Ecto neural progenitor cell (in vitro differentiated cells): Measurements from ENCODE around the gene HSPA1A.
"Not testable (repeated sequence)": the region's sequence is repeated elsewhere in the genome, so short reads cannot be mapped to it uniquely, and the experiment has no call there.

ENCODE experiments used
- DNase-seq: peaks from one replicate; pipeline ENCODE4 v3.0.0-alpha.2; 2018; ENCODE audit warnings: low spot score

The HSPA1A gene

DNA sequence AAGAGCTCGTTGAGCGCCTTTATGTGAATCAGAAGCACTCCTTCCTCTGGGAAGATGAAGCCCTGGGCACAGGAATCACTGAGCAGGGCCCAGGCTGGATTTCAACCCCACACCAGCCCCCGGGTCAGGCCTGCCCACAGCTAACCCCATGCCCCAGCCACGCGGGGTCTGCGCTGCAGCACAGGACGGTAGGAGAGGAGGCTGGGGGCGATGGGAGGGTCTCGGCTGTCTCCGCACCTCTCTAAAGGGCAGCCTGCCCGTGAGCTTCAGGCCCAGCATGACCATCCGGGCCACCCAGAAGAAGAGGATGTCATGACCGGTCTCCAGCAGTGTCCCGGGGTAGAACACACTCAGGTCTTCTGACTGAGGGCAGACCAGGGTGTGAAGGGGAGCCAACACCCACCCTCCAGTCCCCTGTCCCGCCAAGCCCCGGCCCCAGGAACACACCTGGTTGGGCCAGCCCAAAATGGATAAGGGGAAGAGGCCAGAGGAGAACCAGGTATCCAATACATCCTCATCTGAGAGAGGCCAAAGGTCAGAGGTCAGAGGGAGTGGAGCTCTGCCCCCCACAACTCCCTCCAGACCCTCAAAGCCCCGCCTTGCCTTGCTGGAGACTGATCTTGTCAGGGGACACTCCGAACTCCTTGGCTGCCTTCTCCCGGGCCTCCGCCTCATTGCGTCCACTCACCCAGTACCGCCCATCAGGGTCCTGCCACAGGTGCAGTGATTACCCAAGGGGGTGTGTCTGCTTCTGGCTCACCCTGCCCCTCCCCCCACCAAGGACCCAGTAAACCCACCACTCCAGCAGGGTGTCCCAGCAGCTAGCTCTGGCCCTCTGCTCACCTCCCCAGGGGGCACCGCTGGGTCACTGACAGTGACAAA lies 33.9 kb upstream of the HSPA1A start:
- no peak for DNase-seq

DNA sequence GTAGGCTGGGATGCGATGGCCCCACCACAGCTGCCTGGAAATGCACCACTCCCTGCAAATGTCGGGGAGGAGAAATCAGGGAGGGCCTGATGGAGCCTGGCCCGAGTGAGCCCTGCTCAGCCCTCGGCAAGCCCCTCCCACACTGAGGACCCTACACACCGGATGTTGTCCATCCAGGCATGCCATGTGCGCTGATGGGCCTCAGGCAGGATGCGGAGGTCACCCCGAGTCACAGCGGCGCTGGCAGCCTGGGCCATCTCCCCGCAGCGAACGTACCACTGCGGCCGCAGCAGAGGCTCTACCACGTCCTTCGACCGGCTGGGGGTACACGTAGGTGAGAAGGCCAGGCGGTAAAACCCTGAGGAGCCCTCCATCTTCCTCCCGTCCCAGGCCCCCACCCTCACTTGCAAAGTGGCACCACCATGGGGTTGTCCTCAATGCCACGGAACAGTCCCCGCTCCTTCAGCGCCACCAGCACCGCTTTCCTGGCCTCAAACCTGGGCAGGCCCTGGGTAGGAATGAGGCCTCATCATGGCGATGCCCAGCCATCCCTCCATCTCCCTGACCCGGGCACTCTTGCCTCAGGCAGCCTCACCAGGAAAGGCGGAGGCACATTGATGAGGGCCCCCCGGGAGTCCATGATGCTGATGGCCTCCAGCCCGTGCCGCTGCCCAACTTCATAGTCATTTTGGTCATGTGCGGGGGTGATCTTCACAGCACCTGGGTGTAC lies 33.1 kb upstream of the HSPA1A start:
- DNase-seq, result no peak

DNA sequence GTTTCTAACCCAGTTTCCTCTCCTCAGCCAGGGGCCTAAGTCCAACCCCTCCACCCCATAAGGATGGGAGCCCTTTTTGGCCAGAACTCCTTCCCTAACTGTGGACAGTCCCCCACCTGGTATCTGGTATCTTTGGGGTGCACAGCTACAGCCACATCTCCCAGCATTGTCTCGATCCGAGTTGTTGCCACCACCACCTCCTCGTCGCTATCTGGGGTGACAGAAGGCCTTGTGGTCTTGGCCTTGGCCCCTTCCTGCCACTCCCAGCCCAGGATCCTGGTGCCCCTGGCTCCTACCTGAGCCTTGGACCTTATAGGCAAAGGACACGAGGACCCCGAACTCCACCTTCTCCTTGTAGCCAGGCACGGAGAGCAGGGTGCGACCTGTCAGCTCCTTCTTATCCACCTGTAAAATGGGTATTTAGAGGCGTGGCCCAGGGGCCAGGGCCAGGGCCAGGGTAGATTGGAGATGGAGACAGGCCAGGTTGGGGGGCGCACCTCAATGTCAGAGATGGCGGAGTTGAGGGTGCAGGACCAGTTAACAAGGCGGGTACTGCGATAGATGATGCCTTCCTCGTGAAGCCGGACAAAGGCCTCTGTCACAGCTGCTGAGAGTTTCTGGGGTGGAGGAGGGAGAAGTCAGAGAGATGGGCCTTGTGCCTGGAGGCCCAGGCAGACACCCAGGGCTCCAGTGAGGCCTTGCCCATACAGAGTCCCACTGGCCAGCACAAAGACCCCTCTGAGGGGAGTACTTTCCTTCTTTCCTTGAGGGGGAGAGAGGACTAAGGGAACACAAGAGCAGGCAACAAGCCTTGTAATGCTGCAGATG lies 31.0 kb upstream of the HSPA1A start:
- no peak for DNase-seq

DNA sequence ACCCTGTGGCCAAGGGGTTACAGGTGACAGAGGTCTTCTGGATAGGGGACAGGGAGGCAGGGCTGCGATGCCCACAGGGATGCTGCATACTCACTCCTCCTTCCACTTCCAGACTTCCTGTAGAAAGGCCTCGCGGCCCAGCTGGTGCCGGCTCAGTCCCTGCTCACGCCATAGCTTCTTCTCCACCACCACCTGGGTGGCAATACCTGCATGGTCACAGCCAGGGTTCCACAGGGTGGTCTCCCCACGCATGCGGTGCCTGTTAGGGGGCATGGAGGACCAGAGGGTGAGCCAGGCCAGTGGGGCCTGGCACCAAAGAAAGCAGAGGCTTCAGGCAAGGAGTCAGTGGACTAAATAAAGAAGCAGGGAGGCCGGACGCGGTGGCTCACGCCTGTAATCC lies 29.9 kb upstream of the HSPA1A start:
- DNase-seq, result no peak

DNA sequence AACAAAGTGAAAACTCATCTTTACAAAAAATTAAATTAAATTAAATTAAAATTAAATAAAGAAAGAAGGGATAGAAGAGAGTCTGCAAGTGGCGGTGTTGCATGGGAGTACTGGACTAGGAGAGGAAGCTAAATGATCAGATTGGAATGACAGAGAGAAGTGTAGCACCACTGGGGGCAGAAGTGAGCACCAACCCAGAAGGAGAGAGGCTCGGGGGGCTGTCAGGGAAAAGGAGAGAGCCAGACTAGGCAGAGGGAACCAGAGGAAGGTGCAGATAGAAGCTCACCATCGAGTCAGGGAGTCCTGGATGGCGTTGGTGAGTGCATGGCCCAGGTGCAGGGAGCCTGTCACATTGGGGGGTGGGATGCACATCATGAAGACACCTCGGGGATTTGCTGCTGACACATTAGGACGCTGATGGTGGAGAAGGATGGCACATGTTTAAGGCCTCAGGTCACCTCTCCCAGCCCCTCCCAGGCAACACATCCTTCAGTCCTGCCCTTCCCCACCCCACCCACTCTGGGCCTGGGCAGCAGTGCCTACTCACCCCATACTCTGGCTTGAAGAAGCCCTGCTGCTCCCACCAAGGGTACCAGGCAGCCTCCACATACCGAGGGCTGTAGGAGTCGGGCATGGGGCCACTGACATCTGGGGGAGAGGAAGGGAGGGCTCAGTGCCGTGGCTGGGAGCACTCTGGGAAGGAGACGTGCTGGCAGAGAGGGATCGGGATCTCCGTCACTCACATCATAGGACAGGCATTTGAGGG lies 23.8 kb upstream of the HSPA1A start:
- DNase-seq, result peak; percentile 68

DNA sequence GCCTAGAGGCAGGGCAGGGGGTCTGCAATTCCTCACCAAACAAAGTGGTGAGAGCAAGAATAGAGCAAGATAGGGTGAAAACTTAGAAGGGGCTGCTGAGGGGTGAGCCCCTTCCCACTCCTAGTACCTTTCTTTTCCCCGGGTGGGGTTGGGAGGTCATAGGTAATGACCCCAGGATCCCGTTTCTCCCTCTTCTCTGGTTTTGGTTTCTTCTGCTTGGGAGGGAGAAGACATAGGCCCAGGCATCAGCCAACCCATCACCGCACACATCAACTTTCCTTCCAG lies 23.3 kb upstream of the HSPA1A start:
- DNase-seq, result no peak

DNA sequence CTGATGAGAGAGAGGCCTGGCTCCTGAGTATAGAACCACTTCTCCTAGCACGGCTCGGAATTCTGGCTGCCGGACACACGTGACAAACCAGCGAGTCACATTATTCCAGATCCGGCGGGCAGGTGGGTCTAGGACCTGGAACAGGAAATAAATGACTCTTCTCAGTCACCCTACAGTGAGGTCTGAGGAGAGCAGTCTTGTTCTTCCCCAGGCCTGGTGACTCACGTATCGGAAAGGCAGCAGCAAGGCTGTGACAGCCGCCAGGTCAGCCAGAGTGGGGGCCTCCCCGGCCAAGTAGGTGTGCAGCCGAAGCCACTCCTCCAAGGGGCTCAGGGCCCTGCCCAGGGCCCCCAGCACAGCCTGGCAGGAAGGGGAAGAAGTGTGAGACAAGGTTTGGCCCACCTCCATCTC lies 22.6 kb upstream of the HSPA1A start:
- DNase-seq, result no peak

DNA sequence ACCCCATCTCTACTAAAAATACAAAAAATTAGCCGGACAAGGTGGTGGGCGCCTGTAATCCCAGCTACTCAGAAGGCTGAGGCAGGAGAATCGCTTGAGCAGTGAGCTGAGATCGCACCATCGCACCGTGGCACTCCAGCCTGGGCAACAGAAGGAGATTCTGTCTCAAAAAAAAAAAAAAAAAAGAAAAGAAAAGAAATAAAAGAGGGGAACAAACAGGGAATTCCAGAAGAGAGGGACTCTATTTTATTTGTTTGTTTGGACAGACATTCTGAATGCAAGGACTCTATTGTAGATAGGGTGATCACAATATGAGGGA lies 21.5 kb upstream of the HSPA1A start:
- not testable (repeated sequence) for DNase-seq

DNA sequence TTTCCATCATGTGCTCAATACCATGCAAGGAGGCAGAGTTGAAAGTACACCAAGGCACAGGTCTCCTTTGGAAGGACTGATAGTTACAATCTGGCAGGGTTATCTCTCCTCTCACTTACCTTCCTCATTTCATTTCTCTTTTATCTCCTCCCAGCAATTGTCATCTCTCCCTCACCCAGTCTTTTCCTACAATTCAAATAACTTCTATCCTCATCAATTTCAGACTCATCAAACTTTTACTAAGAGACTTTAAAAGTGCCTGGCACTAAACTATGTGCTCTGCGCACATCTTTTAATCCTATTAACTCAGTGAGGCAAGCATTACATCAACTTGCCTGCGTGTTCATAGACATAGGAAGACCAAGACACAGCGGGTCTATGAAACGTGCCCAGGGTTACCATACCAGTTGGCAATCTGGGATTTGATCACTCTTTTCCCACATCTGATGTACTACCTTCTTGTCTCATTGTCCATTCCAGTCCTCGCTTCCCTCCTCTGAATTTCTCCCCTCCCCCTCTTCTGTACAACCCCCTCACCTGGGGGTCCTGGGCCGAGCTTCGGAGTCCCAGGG lies 21.0 kb upstream of the HSPA1A start:
- DNase-seq, result no peak

DNA sequence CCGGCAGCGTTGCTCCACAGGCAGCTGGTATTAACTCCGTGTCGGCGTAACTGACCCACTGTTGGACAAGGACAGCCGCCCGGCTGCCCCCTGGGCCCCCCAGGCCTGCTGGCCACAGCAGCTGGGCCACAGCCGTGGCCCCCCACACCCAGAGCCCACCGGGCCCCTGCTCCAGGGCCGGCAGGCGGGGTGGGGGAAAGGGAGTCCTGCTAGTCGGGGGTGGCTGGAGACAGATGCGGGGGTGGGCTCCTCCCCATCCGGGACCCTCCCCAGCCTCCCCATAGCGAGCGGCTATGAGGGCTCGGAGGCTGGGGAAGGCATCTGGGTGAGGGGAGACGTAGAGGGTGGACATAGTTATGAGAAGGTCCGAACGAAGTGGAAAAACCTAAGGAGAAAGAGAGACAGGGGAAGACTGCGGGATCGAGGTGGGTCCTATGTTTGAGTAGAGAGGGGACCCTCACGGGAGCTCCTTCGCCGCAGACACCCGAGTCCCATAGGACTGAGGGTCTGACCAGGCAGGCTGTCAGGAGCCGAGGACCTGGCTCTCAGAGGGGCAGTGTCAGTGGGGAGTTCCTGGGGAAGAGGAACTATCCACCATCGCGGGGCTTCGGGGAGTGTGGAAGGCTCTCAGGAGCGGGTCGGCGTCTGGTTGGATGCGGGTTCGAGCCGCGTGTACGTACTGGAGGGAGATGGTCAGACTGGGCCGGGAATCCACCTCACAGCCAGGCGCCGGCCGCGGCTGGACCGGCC lies 20.3 kb upstream of the HSPA1A start:
- DNase-seq, result no peak

DNA sequence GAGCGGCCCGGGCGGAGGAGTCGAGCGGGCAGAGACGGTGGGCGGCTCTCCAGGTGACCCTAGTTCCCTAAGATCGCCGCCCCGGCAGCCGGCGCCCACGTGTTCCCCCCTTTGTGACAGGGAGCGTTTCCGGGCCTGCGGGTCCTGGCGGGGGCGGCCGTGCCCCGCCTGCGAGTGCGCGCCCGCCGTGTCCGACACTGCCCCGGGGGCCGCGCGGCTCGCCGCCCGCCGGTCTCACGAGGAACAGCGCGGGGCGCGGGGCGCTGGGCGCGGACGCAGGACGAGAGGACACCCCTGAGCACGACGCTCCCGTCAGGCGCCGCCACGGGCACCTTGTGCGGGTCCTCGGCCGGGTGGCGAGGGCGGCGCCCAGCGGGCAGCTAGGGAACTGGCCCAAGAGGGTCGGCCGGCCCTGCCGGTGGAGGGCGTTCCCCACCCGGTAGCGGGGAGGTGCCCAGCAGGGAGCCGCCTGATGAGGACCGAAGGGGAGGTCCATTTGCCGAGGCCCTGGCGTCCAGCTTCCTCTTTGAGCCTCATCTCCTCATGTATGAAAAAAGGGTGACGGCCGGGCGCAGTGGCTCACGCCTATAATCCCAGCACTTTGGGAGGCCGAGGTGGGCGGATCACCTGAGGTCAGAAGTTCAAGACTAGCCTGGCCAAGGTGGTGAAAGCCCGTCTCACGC lies 19.6 kb upstream of the HSPA1A start, which contains the start of gene VARS1:
Gene VARS1 (minus strand): TSS at position 137 of the 683 bp plus-strand sequence. CDS start 535 bp downstream, outside the sequence.
- peak; percentile 94 for DNase-seq

DNA sequence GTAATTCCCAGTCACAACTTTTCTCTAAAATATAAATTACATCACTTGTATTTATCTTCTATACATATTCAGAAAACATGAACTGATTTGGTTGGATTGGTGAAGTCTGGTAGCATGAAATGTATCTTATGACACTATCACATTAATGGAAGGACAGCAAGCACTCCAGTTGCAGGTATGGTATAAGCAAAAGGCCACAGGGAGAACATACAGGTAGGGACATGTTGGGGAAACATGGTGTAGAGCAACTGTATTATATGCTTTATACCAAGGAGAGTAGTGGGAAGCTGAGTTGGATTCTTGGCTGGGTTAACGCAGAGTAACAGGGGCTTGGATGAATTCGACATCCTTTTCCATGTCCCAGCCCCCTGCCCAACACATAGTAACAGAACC lies 18.4 kb upstream of the HSPA1A start:
- no peak for DNase-seq

DNA sequence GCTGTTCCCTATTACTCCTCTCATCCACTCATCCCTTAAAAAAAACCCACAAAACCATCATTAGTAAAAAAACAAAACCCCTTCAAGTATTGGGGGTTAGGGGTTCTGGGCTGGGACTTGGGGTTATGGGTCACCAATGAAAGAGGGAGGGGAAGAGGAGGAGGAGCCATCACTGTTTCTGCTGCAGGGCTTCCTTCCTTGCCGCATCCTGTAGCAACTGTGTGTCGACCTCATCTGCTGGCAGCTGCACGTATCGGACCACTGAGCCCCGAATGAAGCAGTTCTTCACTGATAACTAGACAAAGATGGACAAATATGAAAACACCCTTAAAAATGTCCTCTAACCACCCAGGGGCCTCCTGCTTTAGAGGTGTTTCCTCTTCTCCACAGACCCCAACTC lies 17.8 kb upstream of the HSPA1A start:
- DNase-seq, result no peak

DNA sequence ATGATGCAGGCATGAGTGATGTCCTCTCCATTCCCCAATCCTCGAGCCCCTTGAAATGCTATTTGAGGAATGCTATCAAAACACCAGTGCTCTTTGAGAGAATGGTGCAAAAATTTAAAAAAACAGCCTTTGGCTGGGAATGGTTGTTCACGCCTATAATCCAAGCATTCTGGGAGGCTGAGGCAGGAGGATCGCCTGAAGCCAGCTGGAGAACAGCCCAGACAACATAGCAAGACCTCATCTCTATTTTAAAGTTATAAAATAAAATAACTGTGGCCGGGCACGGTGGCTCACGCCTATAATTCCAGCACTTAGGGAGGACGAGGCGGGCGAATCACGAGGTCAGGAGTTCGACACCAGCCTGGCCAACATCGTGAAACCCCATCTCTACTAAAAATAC lies 15.6 kb upstream of the HSPA1A start:
- DNase-seq, result no peak

DNA sequence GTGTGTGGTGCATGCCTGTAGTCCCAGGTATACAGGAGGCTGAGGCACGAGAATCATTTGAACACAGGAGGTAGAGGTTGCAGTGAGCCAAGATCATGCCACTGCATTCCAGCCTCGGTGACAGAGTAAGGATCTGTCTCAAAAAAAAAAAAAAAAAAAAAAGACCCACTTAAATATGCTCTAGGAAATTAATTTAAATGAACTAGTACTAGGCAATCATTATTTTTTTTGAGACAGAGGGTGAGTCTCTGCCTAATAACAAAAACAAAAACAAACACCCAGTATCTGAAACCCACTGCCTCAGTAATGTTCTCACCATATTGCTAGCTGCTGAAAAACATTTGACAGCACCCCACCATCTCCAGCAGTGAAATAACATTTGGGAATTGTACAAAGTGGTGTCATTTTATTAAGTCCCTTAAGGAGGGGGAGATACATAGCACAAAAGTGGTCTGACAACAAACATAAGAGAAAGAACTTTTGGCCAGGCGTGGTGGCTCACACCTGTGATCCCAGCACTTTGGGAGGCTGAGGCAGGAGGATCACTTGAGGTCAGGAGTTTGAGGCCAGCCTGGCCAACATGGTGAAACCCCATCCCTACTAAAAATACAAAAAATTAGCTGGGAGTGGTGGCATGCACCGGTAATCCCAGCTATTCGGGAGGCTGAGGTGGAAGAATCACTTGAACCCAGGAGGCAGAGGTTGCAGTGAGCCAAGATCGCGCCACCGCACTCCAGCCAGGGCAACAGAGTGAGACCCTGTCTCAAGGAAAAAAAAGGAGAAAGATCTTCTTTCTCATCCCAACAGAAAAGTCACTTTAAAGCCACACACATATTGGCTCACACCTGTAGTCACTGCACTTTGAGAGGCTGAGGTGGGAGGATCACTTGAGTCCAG lies 14.1 kb upstream of the HSPA1A start:
- not testable (repeated sequence) for DNase-seq

DNA sequence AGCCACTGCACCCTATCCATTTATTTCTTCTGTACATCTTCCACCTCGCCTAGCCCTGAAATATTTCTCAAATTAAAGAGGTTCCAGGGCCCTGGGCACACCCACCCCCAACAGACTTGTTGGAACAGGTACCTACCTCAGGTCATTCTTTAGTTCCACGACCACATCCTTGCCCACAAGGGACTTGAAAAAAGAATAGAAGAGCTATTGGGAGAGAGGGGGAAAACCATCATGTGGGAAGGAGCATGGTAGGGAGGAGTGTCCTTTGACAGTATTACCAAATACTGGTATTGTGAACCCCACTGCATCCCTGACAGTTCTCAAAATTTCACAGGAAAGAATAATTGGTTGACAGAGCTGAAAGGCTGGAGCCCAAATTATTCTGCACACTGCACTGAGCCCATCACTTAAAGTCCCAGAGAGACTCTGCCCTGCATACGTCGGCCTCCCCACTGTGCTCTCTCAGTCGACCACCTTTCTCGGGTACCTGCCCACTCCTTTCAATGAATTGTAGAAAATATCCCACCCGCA lies 9.3 kb upstream of the HSPA1A start:
- no peak for DNase-seq

DNA sequence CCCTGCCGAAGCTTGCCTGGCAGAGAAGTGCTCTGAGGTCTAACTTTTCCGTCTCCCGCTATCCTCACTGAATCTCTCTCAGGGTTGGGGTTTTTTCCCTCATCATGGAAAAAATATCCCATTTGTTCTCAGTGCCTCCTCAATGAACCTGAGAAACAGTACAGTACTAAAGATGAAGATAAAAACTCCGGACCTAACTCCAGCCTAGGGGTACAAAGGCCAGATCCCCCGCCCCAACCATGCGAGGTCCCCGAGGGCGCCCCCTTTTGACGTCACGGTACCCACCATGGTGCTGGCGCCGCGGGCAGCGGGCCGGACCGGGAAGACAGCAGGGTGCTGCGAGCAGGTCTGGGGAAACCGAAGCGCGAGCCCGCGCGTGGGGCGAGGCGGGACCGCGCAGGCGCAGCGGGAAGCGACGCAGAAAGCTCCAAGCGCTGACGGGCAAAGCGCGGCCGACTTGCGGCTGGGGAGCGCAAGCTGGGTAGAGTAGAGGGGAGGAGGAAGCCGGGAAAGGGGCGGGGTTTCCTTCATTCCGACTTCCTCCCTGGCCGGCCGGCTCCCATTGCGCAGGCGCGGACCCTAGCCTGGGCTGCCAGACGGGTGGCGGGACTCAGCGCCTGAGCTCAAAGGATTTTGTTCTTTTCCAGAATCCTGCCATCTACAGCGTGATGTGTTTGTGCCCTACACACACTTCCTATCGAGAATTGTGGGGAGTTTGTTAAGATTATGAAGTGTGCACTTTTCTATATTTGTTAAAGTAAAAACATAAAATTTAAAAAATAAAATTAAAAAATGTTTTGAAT lies 8.7 kb upstream of the HSPA1A start, which contains the start of gene LSM2:
Gene LSM2 (minus strand): TSS at position 497 of the 803 bp plus-strand sequence. CDS start 209 bp downstream, at position 288.
- DNase-seq, result peak; percentile 98

DNA sequence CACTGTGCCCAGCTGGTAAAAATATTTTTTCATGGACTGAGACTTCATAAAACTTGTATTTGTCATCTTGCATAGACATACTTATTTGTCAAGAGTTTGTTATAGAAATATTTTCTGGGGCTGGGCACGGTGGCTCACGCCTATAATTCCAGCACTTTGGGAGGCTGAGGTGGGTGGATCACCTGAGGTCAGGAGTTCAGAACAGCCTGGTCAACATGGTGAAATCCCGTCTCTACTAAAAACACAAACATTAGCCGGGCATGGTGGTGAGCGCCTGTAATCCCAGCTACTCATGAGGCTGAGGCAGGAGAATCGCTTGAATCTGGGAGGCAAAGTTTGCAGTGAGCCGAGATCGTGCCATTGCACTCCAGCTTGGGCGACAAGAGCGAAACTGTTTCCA lies 6.7 kb upstream of the HSPA1A start:
- DNase-seq, result not testable (repeated sequence)
